Measurements from ENCODE around the gene DSTN. TPM values are rescaled to one million over a fixed set of nuclear protein-coding genes. Genes with fewer than 3 reads are reported as not detected.
A peak's percentile ranks its signal among the peaks of the same experiment; 100 is the strongest.

Gene DSTN
- polyA plus RNA-seq, 4 donors, result 145 to 360 (median 185) TPM

- 19 to 52% (median 31%) methylated on average over 14 of the region's 14 CpGs for WGBS, 3 donors
- DNase-seq (no peak), FAIRE-seq (no peak)
- H3K27me3 ChIP-seq (ENCODE audit: control insufficient read depth in 3 of 3, insufficient read depth in 3 of 3, low read length in 3 of 3), result no peaks in the 10 kb centered on the region
- H3K4me1 ChIP-seq (ENCODE audit: control insufficient read depth in 3 of 3, insufficient read depth in 2 of 3, low read depth in 1 of 3, low read length in 2 of 3), result peaks cover 2 to 54% (median 22%) of the 10 kb centered on the region in 3 donors
- peak overlapping the region in 1 of 3 donors; percentile 48 for H3K27ac ChIP-seq (ENCODE audit: low read depth in 1 of 3, low read length in 2 of 3)
- H3K36me3 ChIP-seq (ENCODE audit: control insufficient read depth in 3 of 3, insufficient read depth in 2 of 3, low read depth in 1 of 3, low read length in 3 of 3), result peaks cover 4 to 79% (median 10%) of the 10 kb centered on the region in 3 donors
- H3K9me3 ChIP-seq (ENCODE audit: control insufficient read depth in 2 of 2, insufficient read depth in 1 of 2, low read depth in 1 of 2, low read length in 1 of 2), result no peaks in the 10 kb centered on the region
- H3K4me3 ChIP-seq (ENCODE audit: low read depth in 1 of 3, low read length in 3 of 3), result no peak overlapping the region
Measured at GRCh38 chr20:17646209-17646960, 76.5 kb downstream of the DSTN start.

GRCh38 chr20:17646961-17647301 lies 77.1 kb downstream of the DSTN start:
- Histone ChIP-seq H3K9me3 (ENCODE audit: control insufficient read depth in 2 of 2, insufficient read depth in 1 of 2, low read depth in 1 of 2, low read length in 1 of 2) (no peaks in the 10 kb centered on the region), H3K27ac (ENCODE audit: low read depth in 1 of 3, low read length in 2 of 3) (peak overlapping the region in 1 of 3 donors; percentile 48), H3K4me3 (ENCODE audit: low read depth in 1 of 3, low read length in 3 of 3) (no peak overlapping the region), H3K4me1 (ENCODE audit: control insufficient read depth in 3 of 3, insufficient read depth in 2 of 3, low read depth in 1 of 3, low read length in 2 of 3) (peaks cover 2 to 59% (median 22%) of the 10 kb centered on the region in 3 donors), H3K27me3 (ENCODE audit: control insufficient read depth in 3 of 3, insufficient read depth in 3 of 3, low read length in 3 of 3) (no peaks in the 10 kb centered on the region), H3K36me3 (ENCODE audit: control insufficient read depth in 3 of 3, insufficient read depth in 2 of 3, low read depth in 1 of 3, low read length in 3 of 3) (peaks cover 1 to 77% (median 8%) of the 10 kb centered on the region in 3 donors)
- FAIRE-seq, result no peak
- peak in 1 of 2 donors; percentile 43 for DNase-seq
- WGBS, 3 donors, result 21 to 44% (median 35%) methylated on average over 5 of the region's 5 CpGs

GRCh38 chr20:17647391-17648314 lies 77.8 kb downstream of the DSTN start:
- no peak overlapping the region for H3K4me3 ChIP-seq (ENCODE audit: low read depth in 1 of 3, low read length in 3 of 3)
- no peak for FAIRE-seq
- no peaks in the 10 kb centered on the region for H3K27me3 ChIP-seq (ENCODE audit: control insufficient read depth in 3 of 3, insufficient read depth in 3 of 3, low read length in 3 of 3)
- peak overlapping the region in 1 of 3 donors; percentile 48 for H3K27ac ChIP-seq (ENCODE audit: low read depth in 1 of 3, low read length in 2 of 3)
- H3K9me3 ChIP-seq (ENCODE audit: control insufficient read depth in 2 of 2, insufficient read depth in 1 of 2, low read depth in 1 of 2, low read length in 1 of 2), result no peaks in the 10 kb centered on the region
- WGBS, 3 donors, result 68 to 81% (median 73%) methylated on average over 20 of the region's 20 CpGs
- H3K4me1 ChIP-seq (ENCODE audit: control insufficient read depth in 3 of 3, insufficient read depth in 2 of 3, low read depth in 1 of 3, low read length in 2 of 3), result peaks cover 2 to 62% (median 22%) of the 10 kb centered on the region in 3 donors
- peaks cover 0 to 77% (median 2%) of the 10 kb centered on the region in 3 donors for H3K36me3 ChIP-seq (ENCODE audit: control insufficient read depth in 3 of 3, insufficient read depth in 2 of 3, low read depth in 1 of 3, low read length in 3 of 3)
- DNase-seq, result no peak

- Histone ChIP-seq H3K36me3 (ENCODE audit: control insufficient read depth in 3 of 3, insufficient read depth in 2 of 3, low read depth in 1 of 3, low read length in 3 of 3) (peaks cover 0 to 77% (median 0%) of the 10 kb centered on the region in 3 donors), H3K27ac (ENCODE audit: low read depth in 1 of 3, low read length in 2 of 3) (no peak overlapping the region), H3K4me3 (ENCODE audit: low read depth in 1 of 3, low read length in 3 of 3) (no peak overlapping the region), H3K27me3 (ENCODE audit: control insufficient read depth in 3 of 3, insufficient read depth in 3 of 3, low read length in 3 of 3) (no peaks in the 10 kb centered on the region), H3K4me1 (ENCODE audit: control insufficient read depth in 3 of 3, insufficient read depth in 2 of 3, low read depth in 1 of 3, low read length in 2 of 3) (peaks cover 2 to 62% (median 22%) of the 10 kb centered on the region in 3 donors), H3K9me3 (ENCODE audit: control insufficient read depth in 2 of 2, insufficient read depth in 1 of 2, low read depth in 1 of 2, low read length in 1 of 2) (no peaks in the 10 kb centered on the region)
- WGBS, 3 donors, result 67 to 84% (median 67%) methylated on average over 10 of the region's 10 CpGs
- FAIRE-seq, result no peak
- no peak for DNase-seq
Measured at GRCh38 chr20:17648315-17648646, 78.4 kb downstream of the DSTN start.

DNA sequence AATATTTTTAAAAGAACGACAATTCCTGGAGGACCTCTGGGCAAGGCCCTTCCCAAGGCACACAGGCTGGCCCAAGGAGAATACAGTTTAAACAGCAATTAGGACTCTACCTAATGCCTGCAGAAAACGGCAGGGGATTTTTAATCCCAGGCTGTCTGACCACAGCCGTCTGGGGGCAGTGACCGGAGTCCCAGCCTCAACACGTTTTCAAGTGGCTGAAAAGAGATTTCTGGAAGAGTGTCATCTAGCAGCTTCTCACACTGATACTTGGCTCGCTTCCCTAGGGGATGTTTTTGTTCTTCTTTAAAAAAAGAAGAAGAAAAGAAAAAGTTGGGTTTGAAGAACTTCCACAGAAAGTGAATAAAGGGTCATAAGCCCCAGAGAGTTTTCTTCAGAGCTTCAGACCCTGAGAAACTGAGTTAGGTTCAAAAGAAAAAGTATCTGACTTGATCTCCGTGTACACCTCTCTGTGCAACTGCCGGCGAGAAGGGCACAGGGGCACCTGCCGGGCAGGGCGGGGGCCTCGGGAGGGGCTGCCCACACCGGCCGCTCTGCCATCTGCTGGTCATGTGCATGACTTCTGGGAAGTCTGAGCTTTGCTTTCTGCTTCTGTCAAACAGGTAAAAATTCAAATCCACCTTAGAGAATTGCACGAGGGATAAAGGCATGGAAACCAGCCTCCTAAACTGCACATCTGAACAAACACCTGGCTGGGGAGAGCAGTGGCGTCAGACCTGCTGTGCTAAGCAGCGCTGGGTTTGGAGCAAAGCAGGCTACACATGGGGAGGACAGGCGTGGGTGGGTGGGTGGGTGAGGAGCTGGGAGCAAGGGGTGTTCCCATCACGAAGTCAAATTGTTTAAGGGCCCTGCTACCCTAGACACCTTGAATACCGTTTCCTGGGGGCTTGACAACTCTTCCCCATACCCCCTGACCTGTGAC lies 79.2 kb downstream of the DSTN start:
- FAIRE-seq, result no peak
- WGBS, 3 donors, result 32 to 45% (median 34%) methylated on average over 20 of the region's 20 CpGs
- peaks cover 2 to 60% (median 22%) of the 10 kb centered on the region in 3 donors for H3K4me1 ChIP-seq (ENCODE audit: control insufficient read depth in 3 of 3, insufficient read depth in 2 of 3, low read depth in 1 of 3, low read length in 2 of 3)
- no peaks in the 10 kb centered on the region for H3K9me3 ChIP-seq (ENCODE audit: control insufficient read depth in 2 of 2, insufficient read depth in 1 of 2, low read depth in 1 of 2, low read length in 1 of 2)
- no peak overlapping the region for H3K4me3 ChIP-seq (ENCODE audit: low read depth in 1 of 3, low read length in 3 of 3)
- H3K27me3 ChIP-seq (ENCODE audit: control insufficient read depth in 3 of 3, insufficient read depth in 3 of 3, low read length in 3 of 3), result no peaks in the 10 kb centered on the region
- H3K27ac ChIP-seq (ENCODE audit: low read depth in 1 of 3, low read length in 2 of 3), result no peak overlapping the region
- H3K36me3 ChIP-seq (ENCODE audit: control insufficient read depth in 3 of 3, insufficient read depth in 2 of 3, low read depth in 1 of 3, low read length in 3 of 3), result peaks cover 0 to 75% (median 0%) of the 10 kb centered on the region in 3 donors
- peak; percentile 59 to 61 for DNase-seq

DNA sequence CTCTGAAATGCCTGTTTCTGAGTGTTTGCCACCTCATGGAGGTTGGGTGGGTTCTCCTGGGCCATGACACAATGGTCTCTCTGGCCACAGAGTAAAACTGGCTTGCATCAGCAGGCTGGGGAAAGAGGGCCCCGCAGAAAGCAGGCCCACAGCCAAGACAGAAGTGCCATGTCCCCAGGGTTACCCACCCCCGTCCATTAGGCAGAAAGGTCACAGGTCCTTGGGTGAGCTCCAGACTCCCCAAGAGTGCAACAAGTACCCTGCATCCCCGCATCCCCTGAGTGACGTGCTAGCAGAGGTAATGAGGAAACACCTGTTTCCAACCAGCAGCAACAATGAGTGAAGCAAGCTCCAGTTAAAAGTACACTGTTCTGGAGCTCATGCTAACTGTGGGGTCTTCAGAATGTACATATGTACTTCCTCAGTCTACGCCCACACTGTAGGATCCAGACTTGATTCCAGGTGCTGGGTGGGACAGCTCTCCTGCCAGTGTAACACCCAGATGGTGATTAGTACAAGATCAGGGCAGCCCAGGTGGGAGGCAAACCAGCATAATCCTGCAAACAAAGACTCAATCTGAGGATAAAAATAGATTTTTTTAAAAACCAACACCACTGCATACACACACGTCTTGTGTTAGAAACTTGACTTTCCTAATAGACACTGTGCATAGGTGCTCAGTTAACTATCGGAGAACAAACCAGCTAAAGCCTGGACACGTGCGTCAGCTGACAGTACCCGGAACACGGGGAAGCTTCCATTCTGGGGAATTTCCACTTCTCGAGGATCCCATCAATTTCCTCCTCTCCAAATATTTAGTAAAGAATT lies 80.6 kb downstream of the DSTN start:
- no peak overlapping the region for H3K4me3 ChIP-seq (ENCODE audit: low read depth in 1 of 3, low read length in 3 of 3)
- peaks cover 2 to 53% (median 22%) of the 10 kb centered on the region in 3 donors for H3K4me1 ChIP-seq (ENCODE audit: control insufficient read depth in 3 of 3, insufficient read depth in 2 of 3, low read depth in 1 of 3, low read length in 2 of 3)
- peak overlapping the region in 1 of 3 donors; percentile 8 for H3K27ac ChIP-seq (ENCODE audit: low read depth in 1 of 3, low read length in 2 of 3)
- DNase-seq (no peak), FAIRE-seq (no peak)
- WGBS, 3 donors, result 52 to 61% (median 55%) methylated on average over 12 of the region's 12 CpGs
- H3K36me3 ChIP-seq (ENCODE audit: control insufficient read depth in 3 of 3, insufficient read depth in 2 of 3, low read depth in 1 of 3, low read length in 3 of 3), result peaks cover 0 to 78% (median 2%) of the 10 kb centered on the region in 3 donors
- H3K27me3 ChIP-seq (ENCODE audit: control insufficient read depth in 3 of 3, insufficient read depth in 3 of 3, low read length in 3 of 3), result no peaks in the 10 kb centered on the region
- no peaks in the 10 kb centered on the region for H3K9me3 ChIP-seq (ENCODE audit: control insufficient read depth in 2 of 2, insufficient read depth in 1 of 2, low read depth in 1 of 2, low read length in 1 of 2)

DNA sequence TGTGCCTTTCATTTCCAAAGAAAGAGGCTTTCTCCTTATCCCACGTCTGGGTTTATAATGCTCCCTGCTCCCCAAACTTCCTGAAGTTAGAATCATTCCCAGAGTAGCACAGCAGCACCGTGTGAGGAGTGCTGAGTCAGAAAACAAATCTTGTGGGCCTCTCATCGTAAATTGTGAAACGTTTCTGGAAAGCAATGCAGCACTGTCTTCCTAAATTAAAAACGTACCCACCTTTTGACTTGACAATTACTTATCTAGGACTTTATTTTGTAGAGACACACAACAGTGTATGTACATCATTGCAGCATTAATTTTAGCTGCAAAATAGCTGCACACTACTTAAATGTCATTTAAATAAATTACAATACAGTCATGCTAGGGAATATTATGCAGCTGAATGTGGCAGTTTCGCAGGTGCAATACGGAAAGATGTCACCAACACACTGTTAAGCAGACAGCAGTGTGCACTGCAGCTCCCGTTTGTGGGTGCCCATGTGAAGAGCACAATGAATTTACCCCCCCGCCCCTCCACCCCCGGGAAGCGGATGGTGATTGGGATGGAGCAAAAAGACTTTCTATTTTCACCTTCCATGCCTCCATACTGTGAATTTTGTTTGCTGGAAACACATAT lies 81.4 kb downstream of the DSTN start:
- H3K27ac ChIP-seq (ENCODE audit: low read depth in 1 of 3, low read length in 2 of 3), result no peak overlapping the region
- 41 to 52% (median 45%) methylated on average over 11 of the region's 11 CpGs for WGBS, 3 donors

More for the DNA sequence above, 81.4 kb downstream of the DSTN start:
- DNase-seq, result no peak
- H3K27me3 ChIP-seq (ENCODE audit: control insufficient read depth in 3 of 3, insufficient read depth in 3 of 3, low read length in 3 of 3), result no peaks in the 10 kb centered on the region
- no peaks in the 10 kb centered on the region for H3K9me3 ChIP-seq (ENCODE audit: control insufficient read depth in 2 of 2, insufficient read depth in 1 of 2, low read depth in 1 of 2, low read length in 1 of 2)
- no peak overlapping the region for H3K4me3 ChIP-seq (ENCODE audit: low read depth in 1 of 3, low read length in 3 of 3)
- no peak for FAIRE-seq
- H3K36me3 ChIP-seq (ENCODE audit: control insufficient read depth in 3 of 3, insufficient read depth in 2 of 3, low read depth in 1 of 3, low read length in 3 of 3), result peaks cover 0 to 78% (median 2%) of the 10 kb centered on the region in 3 donors
- H3K4me1 ChIP-seq (ENCODE audit: control insufficient read depth in 3 of 3, insufficient read depth in 2 of 3, low read depth in 1 of 3, low read length in 2 of 3), result peaks cover 2 to 46% (median 18%) of the 10 kb centered on the region in 3 donors
